HG02981 (cell line): Measurements from ENCODE around the gene ELL3.
"Not testable (repeated sequence)": the region's sequence is repeated elsewhere in the genome, so short reads cannot be mapped to it uniquely, and the experiment has no call there.

ENCODE experiments used
- ATAC-seq: cut with Tn5 transposase; IDR thresholded peaks from one replicate; pipeline ENCODE4 v1.9.1; 2021; ENCODE audit warnings: mild to moderate bottlenecking, moderate library complexity; ENCODE audit not compliant: unreplicated experiment

The ELL3 gene

GRCh38 chr15:43791993-43792760, 15.4 kb upstream of the ELL3 start, which contains the start of gene SERF2:
Gene SERF2, plus strand, starts transcription at chr15:43792320. Its CDS starts 57 bp downstream, at chr15:43792377.
- peak; percentile 85 for ATAC-seq

- ATAC-seq = no peak
Observed at GRCh38 chr15:43789409-43789808, 12.6 kb upstream of the ELL3 start.

- ATAC-seq = no peak
Observed at GRCh38 chr15:43779016-43779415, 2.2 kb upstream of the ELL3 start.

- ATAC-seq = peak; percentile 58
Observed at GRCh38 chr15:43777267-43777914, 625 bp upstream of the ELL3 start.

- ATAC-seq = peak; percentile 64
Observed at GRCh38 chr15:43776101-43776717, 557 bp downstream of the ELL3 start.

- no peak for ATAC-seq
Observed at GRCh38 chr15:43775411-43775965, 1.3 kb downstream of the ELL3 start.

GRCh38 chr15:43774062-43774461, 2.7 kb downstream of the ELL3 start:
- ATAC-seq = no peak

GRCh38 chr15:43772624-43773023, 4.1 kb downstream of the ELL3 start:
- ATAC-seq = no peak

- no peak for ATAC-seq
Observed at GRCh38 chr15:43771816-43772215, 5.0 kb downstream of the ELL3 start.

- no peak for ATAC-seq
Observed at GRCh38 chr15:43769584-43770228, 7.1 kb downstream of the ELL3 start.

- ATAC-seq = no peak
Observed at GRCh38 chr15:43763819-43764446, 12.8 kb downstream of the ELL3 start.

- no peak for ATAC-seq
Observed at GRCh38 chr15:43762824-43763223, 13.9 kb downstream of the ELL3 start.

GRCh38 chr15:43751885-43752284, 24.9 kb downstream of the ELL3 start:
- ATAC-seq = no peak

- ATAC-seq = peak; percentile 38
Observed at GRCh38 chr15:43749690-43750345, 26.9 kb downstream of the ELL3 start.

GRCh38 chr15:43748376-43748775, 28.4 kb downstream of the ELL3 start:
- no peak for ATAC-seq

- peak; percentile 14 for ATAC-seq
Observed at GRCh38 chr15:43746903-43747309, 29.9 kb downstream of the ELL3 start.

- ATAC-seq = peak; percentile 70
Observed at GRCh38 chr15:43746245-43746902, 30.4 kb downstream of the ELL3 start, which contains the start of gene PDIA3. Gene PDIA3, plus strand, starts transcription at chr15:43746438. Its CDS starts 102 bp downstream, at chr15:43746540.

GRCh38 chr15:43735416-43735815, 41.4 kb downstream of the ELL3 start:
- ATAC-seq = no peak

- not testable (repeated sequence) for ATAC-seq
Observed at GRCh38 chr15:43728053-43728725, 48.6 kb downstream of the ELL3 start.
